DND-41 (cell line): ENCODE measurements around the gene GPA33.
A peak's percentile ranks its signal among the peaks of the same experiment; 100 is the strongest.

Experiments
- ATAC-seq: fragments of 200-7000 bp; cut with Tn5 transposase; 3 replicates; pipeline ENCODE4 v1.9.1; 2021; ENCODE audit warnings: low read depth; ENCODE audit not compliant: insufficient read depth
- DNase-seq: peaks from one replicate; pipeline ENCODE4 v3.0.0-alpha.2; 2020
- H2AFZ ChIP-seq: 2 replicates; pipeline ENCODE4 v1.6.0; 2012; ENCODE audit warnings: low read depth, low read length
- H3K27ac ChIP-seq: 2 replicates; pipeline ENCODE4 v1.5.1; 2012; ENCODE audit warnings: low read length, inconsistent platforms
- H3K27me3 ChIP-seq: fragments of 200-600 bp; sonication (generic); 2 replicates; pipeline ENCODE4 v1.6.0; 2012; ENCODE audit warnings: low read length, mild to moderate bottlenecking, inconsistent platforms; ENCODE audit not compliant: insufficient read depth, poor library complexity
- H3K36me3 ChIP-seq: 2 replicates; pipeline ENCODE4 v1.5.1; 2012; ENCODE audit warnings: low read length, inconsistent platforms; ENCODE audit not compliant: insufficient read depth
- H3K4me1 ChIP-seq: 2 replicates; pipeline ENCODE4 v1.5.1; 2012; ENCODE audit warnings: mild to moderate bottlenecking, low read length; ENCODE audit not compliant: insufficient read depth
- H3K4me2 ChIP-seq: 2 replicates; pipeline ENCODE4 v1.6.0; 2012; ENCODE audit warnings: mild to moderate bottlenecking, moderate library complexity, low read length, inconsistent platforms; ENCODE audit not compliant: insufficient read depth
- H3K4me3 ChIP-seq, 2 experiments: fragments of 200-600 bp in 1 of 2; shearing (Covaris generic) in 1 of 2; 2 replicates each; pipeline ENCODE4 v1.5.1; 2012 to 2016; ENCODE audit warnings: inconsistent platforms in 2 of 2, low read length in 2 of 2, mild to moderate bottlenecking in 2 of 2, low read depth in 1 of 2, moderate library complexity in 1 of 2
- H3K79me2 ChIP-seq: 2 replicates; pipeline ENCODE4 v1.6.0; 2012; ENCODE audit warnings: low read length, inconsistent platforms; ENCODE audit not compliant: insufficient read depth
- H3K9ac ChIP-seq: 2 replicates; pipeline ENCODE4 v1.6.0; 2012; ENCODE audit warnings: low read depth, mild to moderate bottlenecking, inconsistent platforms, low read length, moderate library complexity
- H3K9me3 ChIP-seq: 2 replicates; pipeline ENCODE4 v1.5.1; 2012; ENCODE audit warnings: low read length, moderate library complexity, mild to moderate bottlenecking, inconsistent platforms; ENCODE audit not compliant: insufficient read depth, severe bottlenecking
- H4K20me1 ChIP-seq: 2 replicates; pipeline ENCODE4 v1.6.0; 2012; ENCODE audit warnings: low read length; ENCODE audit not compliant: insufficient read depth
- CTCF ChIP-seq: IDR thresholded peaks from 2 replicates; pipeline ENCODE4 v1.5.1; 2012; ENCODE audit warnings: borderline replicate concordance, low read length, moderate library complexity, mild to moderate bottlenecking; ENCODE audit not compliant: poor library complexity, severe bottlenecking; ENCODE audit errors: extremely low read depth
- EZH2 ChIP-seq: IDR thresholded peaks from 3 replicates; pipeline ENCODE4 v1.6.1; 2012; ENCODE audit warnings: borderline replicate concordance, low read depth, mild to moderate bottlenecking, moderate library complexity, low read length, inconsistent platforms; ENCODE audit not compliant: severe bottlenecking

The GPA33 gene

GRCh38 chr1:167077128-167077867, 12.9 kb downstream of the GPA33 start:
- ATAC-seq, result no peak
- no peak overlapping the region for H2AFZ ChIP-seq
- no peaks in the 10 kb centered on the region for H3K9me3 ChIP-seq
- peaks cover 9% of the 10 kb centered on the region for H3K4me1 ChIP-seq
- DNase-seq, result no peak
- no peaks in the 10 kb centered on the region for H3K79me2 ChIP-seq
- H3K36me3 ChIP-seq, result no peaks in the 10 kb centered on the region
- H3K4me2 ChIP-seq, result no peak overlapping the region
- H4K20me1 ChIP-seq, result no peaks in the 10 kb centered on the region
- TF ChIP-seq CTCF, result no peak
- TF ChIP-seq EZH2, result no peak
- no peaks in the 10 kb centered on the region for H3K27me3 ChIP-seq
- H3K4me3 ChIP-seq, result no peak overlapping the region
- no peak overlapping the region for H3K9ac ChIP-seq
- H3K27ac ChIP-seq, result no peak overlapping the region

DNA sequence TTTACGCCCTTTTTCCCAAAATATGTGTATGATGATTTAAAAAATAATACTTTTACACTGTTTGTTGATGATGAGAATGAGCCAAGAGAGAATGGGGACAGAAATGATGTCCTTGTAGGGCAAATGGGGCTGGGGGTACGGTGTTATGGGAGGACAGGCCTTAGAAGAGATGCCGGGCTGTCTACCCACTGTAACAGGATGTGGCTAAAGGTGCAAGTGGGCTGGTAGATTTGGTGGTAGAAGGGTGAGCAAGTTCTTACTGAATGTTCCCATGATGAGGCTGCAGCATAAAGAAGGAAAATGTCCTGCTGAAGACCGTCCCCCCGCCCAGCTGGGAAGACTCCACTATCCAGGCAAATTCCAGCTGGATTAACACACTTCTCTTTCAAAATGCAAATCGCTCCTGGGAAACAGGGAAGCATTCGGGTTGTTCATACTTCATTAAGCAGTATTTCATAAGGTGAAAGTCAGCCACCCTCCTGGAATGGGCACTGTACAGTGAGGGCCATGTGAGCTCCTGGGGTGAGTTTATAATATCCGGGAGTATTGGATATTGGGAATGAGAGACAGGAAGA, 14.0 kb downstream of the GPA33 start:
- H3K9me3 ChIP-seq, result no peaks in the 10 kb centered on the region
- H4K20me1 ChIP-seq, result no peaks in the 10 kb centered on the region
- H3K9ac ChIP-seq, result no peak overlapping the region; the same call in 1 of the 2 replicates
- no peak for TF ChIP-seq EZH2
- no peak overlapping the region for H2AFZ ChIP-seq
- H3K27me3 ChIP-seq, result no peaks in the 10 kb centered on the region
- H3K4me3 ChIP-seq, result no peak overlapping the region
- DNase-seq (peak; percentile 51), ATAC-seq (peak; percentile 88)
- H3K36me3 ChIP-seq, result no peaks in the 10 kb centered on the region
- H3K4me2 ChIP-seq, result no peak overlapping the region
- H3K27ac ChIP-seq, result 0 out of 2 replicates have a peak overlapping the region, but pooled peaks have one; percentile 18
- no peaks in the 10 kb centered on the region for H3K79me2 ChIP-seq
- peaks cover 9% of the 10 kb centered on the region for H3K4me1 ChIP-seq

- no peak overlapping the region for H3K9ac ChIP-seq
- H4K20me1 ChIP-seq, result no peaks in the 10 kb centered on the region
- DNase-seq (no peak), ATAC-seq (no peak)
- TF ChIP-seq CTCF (no peak), EZH2 (no peak)
- H2AFZ ChIP-seq, result no peak overlapping the region
- H3K79me2 ChIP-seq, result no peaks in the 10 kb centered on the region
- H3K4me1 ChIP-seq, result peaks cover 12% of the 10 kb centered on the region
- H3K9me3 ChIP-seq, result no peaks in the 10 kb centered on the region
- no peaks in the 10 kb centered on the region for H3K36me3 ChIP-seq
- no peak overlapping the region for H3K4me2 ChIP-seq
- H3K4me3 ChIP-seq, result no peak overlapping the region
- no peak overlapping the region for H3K27ac ChIP-seq
- no peaks in the 10 kb centered on the region for H3K27me3 ChIP-seq
Observed at GRCh38 chr1:167071286-167071685, 18.9 kb downstream of the GPA33 start.

DNA sequence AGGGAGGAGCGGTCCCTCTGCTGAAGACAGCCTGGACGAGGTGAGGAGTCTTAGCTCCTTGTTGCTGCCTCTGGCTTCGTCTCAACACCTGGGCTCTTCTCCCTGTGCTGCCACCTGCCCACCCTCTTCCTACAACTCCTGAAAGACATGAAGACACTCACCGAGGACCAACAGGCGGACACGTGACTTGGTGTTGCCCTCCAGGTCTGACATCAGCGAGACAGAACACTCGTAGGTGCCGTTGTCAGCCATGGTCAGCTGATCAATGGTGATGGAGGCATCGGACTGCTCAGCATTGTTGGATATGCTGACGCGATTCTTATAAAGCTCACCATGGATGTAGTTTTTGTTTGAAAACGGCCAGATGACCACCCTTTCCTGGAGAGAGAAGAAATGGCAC, 21.4 kb downstream of the GPA33 start:
- Histone ChIP-seq H2AFZ (no peak overlapping the region), H4K20me1 (no peaks in the 10 kb centered on the region), H3K79me2 (no peaks in the 10 kb centered on the region), H3K27ac (no peak overlapping the region), H3K4me2 (no peak overlapping the region), H3K4me1 (peaks cover 9% of the 10 kb centered on the region), H3K9me3 (no peaks in the 10 kb centered on the region), H3K9ac (no peak overlapping the region), H3K36me3 (no peaks in the 10 kb centered on the region), H3K4me3 (no peak overlapping the region), H3K27me3 (no peaks in the 10 kb centered on the region)
- ATAC-seq (no peak), DNase-seq (no peak)
- TF ChIP-seq CTCF (no peak), EZH2 (no peak)
